NCI-H345 (cell line): ENCODE measurements around the gene SOX6.

ENCODE experiments used
- DNase-seq: peaks from one replicate; lab custom pipeline; 2025; lab: John Stamatoyannopoulos, UW

The SOX6 gene

GRCh38 chr11:16186680-16187079 is 169.7 kb downstream of the SOX6 start:
- DNase-seq: no peak

- no peak for DNase-seq
Observed at GRCh38 chr11:16185042-16185441, 171.3 kb downstream of the SOX6 start.

GRCh38 chr11:16184588-16184987 is 171.8 kb downstream of the SOX6 start:
- DNase-seq: peak; percentile 15

- DNase-seq: no peak
Observed at GRCh38 chr11:16182553-16182952, 173.8 kb downstream of the SOX6 start.

- DNase-seq: no peak
Observed at GRCh38 chr11:16180868-16181267, 175.5 kb downstream of the SOX6 start.

- no peak for DNase-seq
Observed at GRCh38 chr11:16179676-16180075, 176.7 kb downstream of the SOX6 start.

- no peak for DNase-seq
Observed at GRCh38 chr11:16178273-16178672, 178.1 kb downstream of the SOX6 start.

GRCh38 chr11:16177688-16178087 is 178.7 kb downstream of the SOX6 start:
- DNase-seq: no peak

- DNase-seq: no peak
Observed at GRCh38 chr11:16173798-16174197, 182.5 kb downstream of the SOX6 start.

GRCh38 chr11:16171882-16172281 is 184.5 kb downstream of the SOX6 start:
- DNase-seq: no peak

GRCh38 chr11:16169956-16170847 is 186.1 kb downstream of the SOX6 start:
- no peak for DNase-seq

- DNase-seq: no peak
Observed at GRCh38 chr11:16169541-16169940, 186.8 kb downstream of the SOX6 start.

GRCh38 chr11:16167706-16168487 is 188.4 kb downstream of the SOX6 start:
- no peak for DNase-seq

GRCh38 chr11:16166571-16166970 is 189.8 kb downstream of the SOX6 start:
- DNase-seq: no peak

- no peak for DNase-seq
Observed at GRCh38 chr11:16160146-16160545, 196.2 kb downstream of the SOX6 start.

- DNase-seq: no peak
Observed at GRCh38 chr11:16158426-16158994, 197.8 kb downstream of the SOX6 start.

- no peak for DNase-seq
Observed at GRCh38 chr11:16157327-16157726, 199.0 kb downstream of the SOX6 start.

GRCh38 chr11:16155448-16155847 is 200.9 kb downstream of the SOX6 start:
- DNase-seq: no peak

- DNase-seq: no peak
Observed at GRCh38 chr11:16154715-16155396, 201.5 kb downstream of the SOX6 start.

GRCh38 chr11:16153951-16154350 is 202.4 kb downstream of the SOX6 start:
- no peak for DNase-seq

- no peak for DNase-seq
Observed at GRCh38 chr11:16151138-16151537, 205.2 kb downstream of the SOX6 start.

GRCh38 chr11:16149476-16149875 is 206.9 kb downstream of the SOX6 start:
- DNase-seq: no peak
